HG03520 (cell line): ENCODE data around the gene NCKAP5.

Experiments
- ATAC-seq: cut with Tn5 transposase; IDR thresholded peaks from one replicate; pipeline ENCODE4 v1.9.1; 2021; ENCODE audit warnings: mild to moderate bottlenecking, moderate library complexity; ENCODE audit not compliant: unreplicated experiment

NCKAP5 gene

GRCh38 chr2:133054297-133054696 lies 514.0 kb downstream of the NCKAP5 start:
- ATAC-seq = no peak

- no peak for ATAC-seq
These were observed 514.7 kb downstream of the NCKAP5 start for GRCh38 chr2:133053541-133053940.

DNA sequence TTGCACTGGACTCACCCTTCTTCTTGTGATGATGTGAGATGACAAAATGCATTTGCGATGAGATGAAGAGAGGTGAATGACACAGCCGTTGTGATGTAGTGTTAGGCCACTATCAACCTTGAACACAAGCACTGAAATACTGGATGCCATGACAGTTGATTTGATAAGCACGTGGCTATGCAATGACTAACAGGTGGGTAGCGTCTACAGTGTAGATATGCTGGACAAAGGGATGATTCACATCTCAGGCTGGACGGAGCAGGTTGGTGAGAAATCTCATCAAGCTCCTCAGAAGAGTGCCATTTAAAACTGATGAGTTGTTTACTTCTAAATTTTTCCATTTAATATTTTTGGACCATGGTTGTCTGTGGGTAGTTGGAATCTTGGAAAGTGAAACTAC lies 522.5 kb downstream of the NCKAP5 start:
- no peak for ATAC-seq

- no peak for ATAC-seq
These were observed 523.7 kb downstream of the NCKAP5 start for GRCh38 chr2:133044556-133044955.

GRCh38 chr2:133040170-133040569 lies 528.1 kb downstream of the NCKAP5 start:
- no peak for ATAC-seq

DNA sequence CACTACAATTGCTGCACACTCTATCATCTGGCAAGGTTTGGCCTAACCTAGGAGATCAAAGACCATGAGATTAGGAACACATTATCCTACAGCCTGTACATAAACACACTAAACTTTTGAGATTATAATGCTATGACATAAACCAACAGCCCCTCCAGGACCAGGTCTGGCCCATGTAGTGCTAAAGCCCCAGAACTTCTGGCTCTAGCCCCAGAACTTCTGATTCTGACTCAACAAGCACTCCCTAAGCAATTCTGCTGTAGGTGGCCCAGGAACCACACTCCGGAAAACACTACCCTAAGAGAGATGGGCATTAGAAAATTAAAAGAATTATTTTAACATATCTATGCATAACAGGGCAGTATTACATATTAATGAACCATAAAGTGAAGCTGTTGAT lies 528.7 kb downstream of the NCKAP5 start:
- ATAC-seq = no peak

DNA sequence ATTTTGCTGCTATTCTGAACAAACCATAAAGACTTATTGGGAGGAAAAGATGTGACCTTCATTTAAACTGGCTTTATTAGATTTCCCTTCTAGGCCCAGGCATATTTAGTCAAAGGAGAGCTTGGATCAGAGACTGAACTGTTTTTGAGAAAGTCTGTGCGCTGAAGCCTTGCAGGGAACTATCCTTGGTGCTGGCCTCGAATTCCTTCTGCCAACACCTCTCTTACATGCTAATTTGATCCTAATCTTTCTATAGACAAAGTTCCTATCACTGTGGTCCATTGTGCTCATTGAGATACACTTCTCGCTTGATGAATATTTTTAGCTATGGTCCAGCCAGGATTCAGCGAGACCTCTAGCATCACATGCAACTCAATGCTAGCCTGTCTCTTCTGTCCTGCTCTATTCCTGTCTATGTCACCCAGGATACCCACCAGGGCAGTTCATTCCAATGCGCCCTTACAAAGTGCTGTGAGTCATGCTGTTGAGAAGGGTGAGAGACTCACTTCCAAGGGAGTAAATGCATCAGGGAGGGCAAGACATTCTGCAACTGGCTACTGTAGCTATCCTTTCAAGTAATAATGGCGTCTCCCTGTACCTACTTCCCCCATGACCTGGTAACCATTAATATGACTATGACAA lies 541.6 kb downstream of the NCKAP5 start:
- no peak for ATAC-seq

DNA sequence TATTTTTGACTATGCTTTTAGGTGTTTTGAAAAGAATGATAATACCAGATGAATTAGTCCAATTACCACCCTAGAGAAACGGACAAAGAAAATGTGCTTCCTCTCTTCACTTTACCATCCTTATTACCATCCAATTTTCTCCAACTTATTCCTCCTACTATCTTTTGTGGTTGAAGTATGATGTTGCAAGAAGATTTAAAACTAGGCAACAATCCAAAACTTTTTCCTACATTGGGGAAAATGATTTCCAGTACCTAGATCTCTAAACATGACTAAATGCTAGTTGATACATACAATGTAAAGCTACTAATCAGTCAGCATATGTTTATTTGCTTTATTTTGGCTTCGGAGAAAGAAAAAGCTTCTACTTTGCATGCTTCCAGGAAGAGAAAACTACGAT lies 543.3 kb downstream of the NCKAP5 start:
- ATAC-seq = no peak

- ATAC-seq = no peak
These were observed 555.2 kb downstream of the NCKAP5 start for GRCh38 chr2:133012847-133013734.

DNA sequence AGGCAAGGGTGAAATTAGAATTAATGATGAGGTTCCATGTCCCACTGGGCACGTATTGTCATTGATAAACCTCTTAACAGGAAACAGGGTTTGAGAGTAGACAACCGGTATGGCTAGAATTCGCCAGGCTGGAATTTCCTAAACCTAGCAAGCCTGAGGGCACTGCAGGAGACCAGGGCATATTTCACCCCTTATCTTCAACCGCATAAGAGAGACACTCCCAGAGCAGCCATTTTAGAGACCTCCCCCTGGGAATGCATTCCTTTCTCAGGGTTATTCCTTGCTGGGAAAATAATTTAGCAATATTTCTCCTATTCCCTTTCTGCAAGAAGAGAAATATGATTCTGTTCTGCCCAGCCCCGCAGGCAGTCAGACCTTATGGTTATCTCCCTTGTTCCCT lies 563.6 kb downstream of the NCKAP5 start:
- no peak for ATAC-seq

DNA sequence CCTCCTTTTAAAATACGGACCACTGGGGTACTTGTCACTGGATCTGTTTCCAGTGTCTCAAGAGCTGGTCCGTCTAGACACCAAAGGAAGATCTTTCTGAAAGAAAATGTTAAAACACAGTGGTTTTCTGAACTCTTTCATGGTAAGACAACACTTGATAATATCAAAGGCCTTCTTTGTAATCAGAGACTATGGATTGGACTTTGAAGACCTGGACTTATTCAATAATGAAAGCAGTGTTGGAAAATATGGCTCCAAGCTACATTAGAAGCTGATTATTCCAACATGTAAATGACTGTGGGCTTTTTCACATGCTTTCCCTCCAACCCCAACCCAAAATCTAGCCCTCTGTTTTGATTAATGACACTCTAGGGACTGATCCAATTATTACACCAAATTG lies 568.8 kb downstream of the NCKAP5 start:
- no peak for ATAC-seq

DNA sequence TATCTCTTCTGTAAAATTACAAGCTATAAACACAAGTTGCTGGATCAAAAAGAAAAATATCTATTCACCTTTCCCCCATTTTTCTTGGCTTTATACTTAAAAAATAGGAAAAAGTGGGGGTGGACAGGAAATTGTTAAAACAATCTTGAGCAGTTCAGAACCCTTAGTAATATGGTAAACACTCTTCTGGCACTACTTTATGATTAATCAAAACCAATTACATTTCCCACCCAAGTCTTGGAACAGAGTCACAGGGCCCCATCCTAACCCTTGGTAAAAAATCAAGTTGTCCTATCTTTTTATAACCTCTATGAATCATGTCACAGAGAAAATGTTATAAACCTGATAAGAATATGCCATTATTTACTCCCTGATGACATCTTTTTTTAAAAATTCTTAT lies 570.0 kb downstream of the NCKAP5 start:
- ATAC-seq = no peak

- ATAC-seq = no peak
These were observed 576.7 kb downstream of the NCKAP5 start for GRCh38 chr2:132991471-132992045.

DNA sequence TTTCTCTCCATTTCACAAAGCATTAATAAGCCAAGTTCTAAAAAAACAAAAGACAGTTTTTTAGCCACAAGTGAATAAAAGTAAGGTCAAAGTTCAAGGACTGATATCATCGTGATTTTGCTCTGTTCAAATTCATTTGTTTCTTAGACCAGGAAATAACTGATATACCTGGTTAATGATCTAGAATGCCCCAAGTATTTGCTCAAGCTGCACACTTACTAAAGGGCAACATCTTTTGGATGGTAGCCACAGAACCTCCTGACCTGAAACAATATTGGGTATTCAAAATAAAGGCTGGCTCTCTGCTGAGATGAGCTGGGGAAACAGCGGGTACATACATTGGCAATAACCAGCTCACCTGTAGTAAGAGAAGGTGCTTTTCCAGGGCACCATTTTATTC lies 583.5 kb downstream of the NCKAP5 start:
- no peak for ATAC-seq

- no peak for ATAC-seq
These were observed 588.0 kb downstream of the NCKAP5 start for GRCh38 chr2:132980304-132980703.

GRCh38 chr2:132979339-132980093 lies 588.7 kb downstream of the NCKAP5 start:
- no peak for ATAC-seq

DNA sequence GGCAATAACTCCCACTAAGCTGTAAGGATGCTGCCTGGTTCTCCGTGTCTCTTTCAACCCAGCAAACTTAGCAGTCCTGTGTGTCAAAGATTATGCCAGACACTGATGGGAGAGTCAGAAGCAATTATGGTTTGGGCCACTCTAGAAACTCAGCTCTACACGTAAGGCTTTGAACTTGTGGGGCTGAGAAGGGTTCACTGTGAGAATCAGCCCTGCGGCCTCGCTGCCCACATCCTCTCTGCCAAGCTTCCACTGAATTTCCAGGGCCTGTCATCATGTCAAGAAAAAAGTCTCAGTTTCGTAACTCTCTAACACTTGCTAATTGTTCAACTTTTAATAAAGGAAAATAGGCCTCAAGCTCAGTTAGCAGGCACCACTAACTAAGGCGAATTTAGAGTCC lies 589.4 kb downstream of the NCKAP5 start:
- no peak for ATAC-seq

- ATAC-seq = no peak
These were observed 590.3 kb downstream of the NCKAP5 start for GRCh38 chr2:132977812-132978529.

- no peak for ATAC-seq
These were observed 592.8 kb downstream of the NCKAP5 start for GRCh38 chr2:132975193-132976105.
